ELF-1 (cell line): Measurements from ENCODE around the gene RPL10A.

Experiments
- DNase-seq: peaks from one replicate; pipeline ENCODE4 v3.0.0-alpha.2; 2016; ENCODE audit warnings: low read depth, low spot score

Gene RPL10A

GRCh38 chr6:35474942-35475570 lies 6.9 kb downstream of the RPL10A start:
- peak; percentile 35 for DNase-seq

- no peak for DNase-seq
Observed at GRCh38 chr6:35475573-35475972, 7.4 kb downstream of the RPL10A start.

GRCh38 chr6:35476004-35476403 lies 7.8 kb downstream of the RPL10A start:
- no peak for DNase-seq

- DNase-seq = no peak
Observed at GRCh38 chr6:35477028-35477427, 8.8 kb downstream of the RPL10A start.

GRCh38 chr6:35477551-35478179 lies 9.5 kb downstream of the RPL10A start:
- no peak for DNase-seq

- no peak for DNase-seq
Observed at GRCh38 chr6:35478259-35478658, 10.1 kb downstream of the RPL10A start.

- no peak for DNase-seq
Observed at GRCh38 chr6:35480176-35480575, 12.0 kb downstream of the RPL10A start.

- no peak for DNase-seq
Observed at GRCh38 chr6:35481226-35481625, 13.0 kb downstream of the RPL10A start.

- no peak for DNase-seq
Observed at GRCh38 chr6:35483062-35483461, 14.9 kb downstream of the RPL10A start.

GRCh38 chr6:35483490-35483889 lies 15.3 kb downstream of the RPL10A start:
- DNase-seq = no peak

- no peak for DNase-seq
Observed at GRCh38 chr6:35483893-35484645, 15.9 kb downstream of the RPL10A start.

- DNase-seq = peak; percentile 40
Observed at GRCh38 chr6:35484921-35485392, 16.8 kb downstream of the RPL10A start.

- DNase-seq = peak; percentile 88
Observed at GRCh38 chr6:35485402-35485877, 17.2 kb downstream of the RPL10A start.

GRCh38 chr6:35486005-35486925 lies 18.1 kb downstream of the RPL10A start:
- peak; percentile 96 for DNase-seq

- peak; percentile 64 for DNase-seq
Observed at GRCh38 chr6:35487658-35488516, 19.7 kb downstream of the RPL10A start.

- no peak for DNase-seq
Observed at GRCh38 chr6:35488517-35488862, 20.3 kb downstream of the RPL10A start.

- no peak for DNase-seq
Observed at GRCh38 chr6:35489066-35489465, 20.9 kb downstream of the RPL10A start.

GRCh38 chr6:35489995-35490791 lies 22.0 kb downstream of the RPL10A start:
- DNase-seq = peak; percentile 76

- no peak for DNase-seq
Observed at GRCh38 chr6:35490821-35491557, 22.8 kb downstream of the RPL10A start.
